IPS-11a (cell line): ENCODE measurements around the gene UCN3.
A peak's percentile ranks its signal among the peaks of the same experiment; 100 is the strongest.
"Not testable (repeated sequence)": the region's sequence is repeated elsewhere in the genome, so short reads cannot be mapped to it uniquely, and the experiment has no call there.

Experiments used
- H3K4me3 ChIP-seq: one replicate; pipeline ENCODE4 v1.5.1; 2013; ENCODE audit warnings: low read depth, low read length, control low read depth

UCN3 gene

GRCh38 chr10:5404208-5405041 lies 39.7 kb downstream of the UCN3 start, which contains the start of gene TUBAL3:
TSS of gene TUBAL3 (minus strand) at chr10:5404828. CDS start at chr10:5404792, 36 bp downstream.
- H3K4me3 ChIP-seq: no peak within 1 kb of the TSS

DNA sequence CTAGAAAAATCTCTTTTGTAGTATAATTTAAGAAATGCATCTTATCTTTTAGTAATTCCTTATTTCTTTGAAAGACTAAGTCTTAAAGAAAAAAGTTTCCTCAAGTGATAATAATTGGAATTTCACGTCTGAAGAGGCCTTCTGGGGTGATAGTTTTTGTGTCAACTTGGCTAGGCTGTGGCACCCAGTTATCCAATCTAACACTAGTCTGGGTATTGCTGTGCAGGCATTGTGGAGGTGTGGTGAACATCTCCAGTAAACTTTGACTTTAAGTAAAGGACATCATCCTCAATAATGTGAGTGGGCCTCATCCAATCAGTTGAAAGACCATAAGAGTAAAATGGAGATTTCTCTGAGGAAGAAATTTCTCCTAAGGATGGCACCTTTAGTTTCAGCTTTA lies 42.2 kb downstream of the UCN3 start:
- H3K4me3 ChIP-seq: no peak overlapping the region

- H3K4me3 ChIP-seq: not testable (repeated sequence)
Observed at GRCh38 chr10:5410787-5411186, 46.0 kb downstream of the UCN3 start.

DNA sequence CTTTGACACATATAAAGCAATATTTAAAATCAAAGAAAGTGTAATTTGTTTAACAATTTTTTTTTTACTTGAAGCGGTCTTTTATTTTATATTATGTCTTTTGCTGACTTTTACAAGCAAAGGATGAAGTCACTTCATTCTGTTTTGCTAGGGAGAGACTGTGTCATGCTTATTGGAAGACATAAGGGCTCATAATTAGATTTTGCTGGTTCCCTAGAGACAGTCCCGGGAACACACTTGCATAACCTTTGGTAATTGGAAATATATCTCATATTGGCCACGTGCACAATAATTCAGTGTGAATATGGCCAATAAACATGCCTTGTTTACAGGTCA lies 47.1 kb downstream of the UCN3 start:
- H3K4me3 ChIP-seq: no peak overlapping the region

DNA sequence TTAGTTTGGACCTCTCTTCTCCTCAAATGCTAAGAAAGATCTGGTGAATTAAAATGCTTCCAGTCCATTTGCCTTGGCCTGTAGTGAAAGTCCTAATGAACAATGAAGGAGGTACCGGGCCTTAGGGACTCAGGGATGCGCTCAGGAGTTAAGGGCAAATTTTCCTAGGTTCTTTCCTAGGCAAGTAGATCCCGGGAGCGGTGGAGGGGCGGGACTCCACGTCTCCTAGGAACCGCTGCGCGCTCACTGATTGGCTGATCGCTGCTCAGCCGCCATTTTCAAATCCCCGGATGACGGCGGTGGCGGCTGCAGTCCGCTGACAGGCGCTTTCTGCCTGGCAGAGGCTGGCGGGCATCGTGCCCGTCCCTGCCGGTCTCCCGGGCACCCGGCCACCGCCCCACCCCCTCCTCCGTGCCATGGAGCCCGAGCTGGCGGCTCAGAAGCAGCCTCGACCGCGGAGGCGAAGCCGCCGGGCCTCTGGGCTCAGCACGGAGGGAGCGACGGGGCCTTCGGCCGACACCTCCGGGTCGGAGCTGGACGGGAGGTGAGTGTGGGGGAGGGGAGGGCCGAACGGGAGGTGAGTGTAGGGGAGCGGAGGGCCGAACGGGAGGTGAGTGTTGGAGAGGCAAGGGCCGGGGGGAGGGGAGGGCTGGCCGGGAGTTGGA lies 47.6 kb downstream of the UCN3 start, which contains the start of gene NET1:
NET1 (plus strand) TSS at position 281 of the 665 bp plus-strand sequence; CDS start at position 417, 136 bp downstream.
- peak within 1 kb of the TSS; percentile 74 for H3K4me3 ChIP-seq

- peak overlapping the region; percentile 74 for H3K4me3 ChIP-seq
Observed at GRCh38 chr10:5413012-5413938, 48.5 kb downstream of the UCN3 start.

DNA sequence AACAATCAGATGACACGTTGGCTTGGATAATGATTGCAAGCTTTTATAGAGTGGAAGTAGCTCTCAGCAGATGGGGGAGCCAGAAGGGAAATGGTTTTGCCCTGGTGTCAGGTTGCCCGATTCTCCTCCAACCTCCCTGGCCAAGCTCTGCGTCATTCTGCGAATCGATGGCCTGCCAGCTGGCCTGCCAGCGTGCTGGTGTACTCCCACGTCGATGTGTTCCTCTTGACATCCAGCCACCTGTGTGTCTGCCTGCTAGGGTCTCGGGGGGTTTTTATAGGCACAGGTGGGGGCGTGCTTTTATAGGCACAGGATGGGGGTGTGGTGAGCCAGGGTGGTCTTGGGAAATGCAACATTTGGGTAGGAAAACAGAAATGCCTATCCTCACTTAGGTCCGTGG lies 52.2 kb downstream of the UCN3 start:
- no peak overlapping the region for H3K4me3 ChIP-seq

DNA sequence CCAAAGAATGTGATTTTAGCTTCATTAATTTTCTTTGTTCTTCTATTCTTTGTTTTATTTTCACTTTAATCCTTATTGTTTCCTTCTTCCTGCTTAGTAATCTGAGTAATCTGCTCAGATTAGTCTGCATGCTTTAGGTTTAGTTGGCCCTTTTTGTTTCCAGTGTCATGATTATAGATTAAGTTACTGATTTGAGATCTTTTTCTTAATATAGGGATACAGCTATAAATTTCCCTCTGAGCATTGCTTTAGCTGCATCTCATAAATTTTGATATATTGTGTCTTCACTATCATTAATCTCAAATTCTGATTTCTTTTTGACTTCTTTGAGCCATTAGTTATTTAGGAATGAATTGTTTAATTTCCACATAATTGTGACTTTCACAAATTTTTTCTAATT lies 53.8 kb downstream of the UCN3 start:
- no peak overlapping the region for H3K4me3 ChIP-seq

GRCh38 chr10:5419466-5420094 lies 54.8 kb downstream of the UCN3 start:
- H3K4me3 ChIP-seq: no peak overlapping the region

DNA sequence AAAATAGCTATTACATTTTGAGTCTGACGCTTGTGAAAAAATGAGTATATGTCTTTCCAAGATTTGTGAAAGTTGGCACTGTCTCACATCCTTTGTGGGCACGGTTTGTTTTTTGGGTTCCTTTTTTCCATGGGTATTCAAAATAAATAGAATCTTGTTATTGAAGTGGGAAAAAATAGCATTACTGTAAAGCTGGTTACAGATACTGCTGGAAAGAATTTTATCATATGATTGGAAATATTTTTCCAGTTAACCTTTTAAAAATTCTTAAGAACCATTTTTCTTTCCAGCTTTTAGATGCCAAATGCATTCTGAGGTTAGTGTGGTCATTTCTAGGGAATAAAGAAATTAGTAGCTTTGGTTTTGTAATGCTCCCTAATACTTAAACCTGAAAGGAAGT lies 59.0 kb downstream of the UCN3 start:
- no peak overlapping the region for H3K4me3 ChIP-seq
